PC-3 (cell line): ENCODE measurements around the gene MYO9A. TPM values are rescaled to one million over a fixed set of nuclear protein-coding genes. Genes with fewer than 3 reads are reported as not detected.

Experiments used
- ATAC-seq: fragments of 200-7000 bp; cut with Tn5 transposase; 2 replicates; pipeline ENCODE4 v1.9.1; 2020; ENCODE audit warnings: mild to moderate bottlenecking, moderate library complexity
- BruUV-seq: library from RNA; stranded (reverse); fragments of 400-500 nt; replicated peaks from 2 replicates; lab custom pipeline; 2021; lab: Mats Ljungman, UMichigan
- CTCF ChIA-PET: fragments of 300-600 bp; sonication (Branson Sonifier 250); formaldehyde crosslinking; loops from one replicate; lab custom pipeline; 2022; ENCODE audit warnings: antibody characterized with exemption; lab: Charles Lee
- POLR2A ChIA-PET: fragments of 300-600 bp; sonication (Branson Sonifier 250); formaldehyde crosslinking; loops from one replicate; lab custom pipeline; 2022; ENCODE audit warnings: antibody characterized with exemption; ENCODE audit not compliant: unreplicated experiment; lab: Charles Lee
- DNase-seq: peaks from one replicate; pipeline ENCODE4 v3.0.0-alpha.2; 2015
- H2AFZ ChIP-seq: fragments of 300-600 bp; sonication (generic); 2 replicates; pipeline ENCODE4 v1.6.0; 2016; ENCODE audit warnings: antibody characterized with exemption, low read length
- H3F3A ChIP-seq: fragments of 300-600 bp; sonication (generic); one replicate; pipeline ENCODE4 v1.6.0; 2017; ENCODE audit warnings: antibody characterized with exemption, low read length, control low read depth, mild to moderate bottlenecking; ENCODE audit not compliant: unreplicated experiment
- H3K27ac ChIP-seq: fragments of 300-600 bp; sonication (generic); 2 replicates; pipeline ENCODE4 v1.5.1; 2016; ENCODE audit warnings: mild to moderate bottlenecking, low read length
- H3K27me3 ChIP-seq: fragments of 300-600 bp; sonication (generic); 2 replicates; pipeline ENCODE4 v1.6.1; 2016; ENCODE audit warnings: low read length, mixed read lengths
- H3K36me3 ChIP-seq: fragments of 300-600 bp; sonication (generic); 2 replicates; pipeline ENCODE4 v1.6.1; 2016; ENCODE audit warnings: low read depth, mixed run types, low read length, mixed read lengths
- H3K4me1 ChIP-seq: fragments of 300-600 bp; sonication (generic); 2 replicates; pipeline ENCODE4 v1.5.1; 2016; ENCODE audit warnings: low read length; ENCODE audit not compliant: insufficient read depth
- H3K4me2 ChIP-seq: fragments of 300-600 bp; sonication (generic); 2 replicates; pipeline ENCODE4 v1.6.0; 2016; ENCODE audit warnings: low read length
- H3K4me3 ChIP-seq: fragments of 300-600 bp; sonication (generic); 2 replicates; pipeline ENCODE4 v1.5.1; 2016; ENCODE audit warnings: mild to moderate bottlenecking, low read length, mixed read lengths
- H3K79me2 ChIP-seq: fragments of 300-600 bp; sonication (generic); 2 replicates; pipeline ENCODE4 v1.6.1; 2017; ENCODE audit warnings: low read length, mixed read lengths
- H3K9ac ChIP-seq: fragments of 300-600 bp; sonication (generic); 2 replicates; pipeline ENCODE4 v1.6.0; 2016; ENCODE audit warnings: mild to moderate bottlenecking, low read length
- H3K9me2 ChIP-seq: fragments of 300-600 bp; sonication (generic); replicated peaks from 2 replicates; pipeline ENCODE4 v1.6.1; 2016; ENCODE audit warnings: mixed run types, low read length, mixed read lengths
- H3K9me3 ChIP-seq: fragments of 300-600 bp; sonication (generic); 2 replicates; pipeline ENCODE4 v1.6.1; 2016; ENCODE audit warnings: low read length, mixed read lengths
- H4K20me1 ChIP-seq: fragments of 300-600 bp; sonication (generic); 2 replicates; pipeline ENCODE4 v1.6.1; 2016; ENCODE audit warnings: low read length, mixed read lengths
- EZH2 ChIP-seq: fragments of 300-600 bp; sonication (generic); IDR thresholded peaks from one replicate; pipeline ENCODE4 v1.6.1; 2017; ENCODE audit warnings: antibody characterized with exemption, mild to moderate bottlenecking, low read length; ENCODE audit not compliant: unreplicated experiment
- EZH2phosphoT487 ChIP-seq: fragments of 300-600 bp; sonication (generic); IDR thresholded peaks from 2 replicates; pipeline ENCODE4 v1.6.1; 2018; ENCODE audit warnings: mild to moderate bottlenecking, antibody characterized with exemption, low read length, borderline replicate concordance
- intact Hi-C: fragments of 100-400 bp; cut with micrococcal nuclease; formaldehyde crosslinking; loops from 2 replicates; pipeline ENCODE4 v1.9.0; 2023
- total RNA-seq: library from RNA; depleted of rRNA; stranded (reverse); fragments of >200 nt; gene quantifications from 2 replicates; pipeline ENCODE4 v1.2.3, GENCODE V29; 2014
- TF ChIP-seq, protein P1 (sequence below): fragments of 300-600 bp; sonication (generic); conservative IDR thresholded peaks from 2 replicates; pipeline ENCODE4 v1.5.1; 2017; ENCODE audit warnings: antibody characterized with exemption, low read depth, mild to moderate bottlenecking, low read length

MYO9A gene
- total RNA-seq, 1 experiment from 2014 or later: 18.3 TPM

DNA sequence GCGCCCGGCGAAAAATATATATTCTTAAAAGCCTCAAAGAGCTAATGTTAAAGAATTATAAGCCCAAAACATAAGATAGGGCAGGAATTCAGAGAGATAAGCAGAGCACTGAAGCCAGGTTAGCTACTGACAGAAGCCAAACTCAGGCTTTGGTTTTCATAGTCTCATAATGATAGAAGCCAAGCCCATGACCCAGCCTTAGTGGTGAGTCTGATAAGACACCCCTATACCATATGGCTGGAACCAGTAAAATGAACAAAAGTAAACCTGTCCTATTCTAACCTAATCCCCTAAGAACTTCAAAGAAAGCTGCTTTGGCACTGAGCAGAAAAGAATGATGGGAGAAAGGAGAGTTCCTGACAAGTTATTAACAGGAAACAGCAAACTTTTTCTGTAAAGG, 25.9 kb downstream of the MYO9A start:
- no peaks in the 10 kb centered on the region for H3K27me3 ChIP-seq
- ATAC-seq: no peak
- H3K79me2 ChIP-seq: no peaks in the 10 kb centered on the region
- no peak for DNase-seq
- no peak overlapping the region for H3K9ac ChIP-seq
- ChIA-PET CTCF (no interaction called here), POLR2A (no interaction called here)
- H3F3A ChIP-seq: no peaks in the 10 kb centered on the region
- H3K4me1 ChIP-seq: no peaks in the 10 kb centered on the region
- intact Hi-C loops: no loop called here
- no TSS peak for BruUV-seq
- no peak overlapping the region for H3K4me2 ChIP-seq
- TF ChIP-seq EZH2 (no peak), EZH2phosphoT487 (no peak)
- TF ChIP-seq, protein P1, sequence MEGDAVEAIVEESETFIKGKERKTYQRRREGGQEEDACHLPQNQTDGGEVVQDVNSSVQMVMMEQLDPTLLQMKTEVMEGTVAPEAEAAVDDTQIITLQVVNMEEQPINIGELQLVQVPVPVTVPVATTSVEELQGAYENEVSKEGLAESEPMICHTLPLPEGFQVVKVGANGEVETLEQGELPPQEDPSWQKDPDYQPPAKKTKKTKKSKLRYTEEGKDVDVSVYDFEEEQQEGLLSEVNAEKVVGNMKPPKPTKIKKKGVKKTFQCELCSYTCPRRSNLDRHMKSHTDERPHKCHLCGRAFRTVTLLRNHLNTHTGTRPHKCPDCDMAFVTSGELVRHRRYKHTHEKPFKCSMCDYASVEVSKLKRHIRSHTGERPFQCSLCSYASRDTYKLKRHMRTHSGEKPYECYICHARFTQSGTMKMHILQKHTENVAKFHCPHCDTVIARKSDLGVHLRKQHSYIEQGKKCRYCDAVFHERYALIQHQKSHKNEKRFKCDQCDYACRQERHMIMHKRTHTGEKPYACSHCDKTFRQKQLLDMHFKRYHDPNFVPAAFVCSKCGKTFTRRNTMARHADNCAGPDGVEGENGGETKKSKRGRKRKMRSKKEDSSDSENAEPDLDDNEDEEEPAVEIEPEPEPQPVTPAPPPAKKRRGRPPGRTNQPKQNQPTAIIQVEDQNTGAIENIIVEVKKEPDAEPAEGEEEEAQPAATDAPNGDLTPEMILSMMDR: no peak
- no peaks in the 10 kb centered on the region for H3K9me3 ChIP-seq
- no peak overlapping the region for H3K27ac ChIP-seq
- H3K4me3 ChIP-seq: no peak overlapping the region
- no peaks in the 10 kb centered on the region for H4K20me1 ChIP-seq
- H3K9me2 ChIP-seq: no peaks in the 10 kb centered on the region
- no peaks in the 10 kb centered on the region for H3K36me3 ChIP-seq
- no peak overlapping the region for H2AFZ ChIP-seq

DNA sequence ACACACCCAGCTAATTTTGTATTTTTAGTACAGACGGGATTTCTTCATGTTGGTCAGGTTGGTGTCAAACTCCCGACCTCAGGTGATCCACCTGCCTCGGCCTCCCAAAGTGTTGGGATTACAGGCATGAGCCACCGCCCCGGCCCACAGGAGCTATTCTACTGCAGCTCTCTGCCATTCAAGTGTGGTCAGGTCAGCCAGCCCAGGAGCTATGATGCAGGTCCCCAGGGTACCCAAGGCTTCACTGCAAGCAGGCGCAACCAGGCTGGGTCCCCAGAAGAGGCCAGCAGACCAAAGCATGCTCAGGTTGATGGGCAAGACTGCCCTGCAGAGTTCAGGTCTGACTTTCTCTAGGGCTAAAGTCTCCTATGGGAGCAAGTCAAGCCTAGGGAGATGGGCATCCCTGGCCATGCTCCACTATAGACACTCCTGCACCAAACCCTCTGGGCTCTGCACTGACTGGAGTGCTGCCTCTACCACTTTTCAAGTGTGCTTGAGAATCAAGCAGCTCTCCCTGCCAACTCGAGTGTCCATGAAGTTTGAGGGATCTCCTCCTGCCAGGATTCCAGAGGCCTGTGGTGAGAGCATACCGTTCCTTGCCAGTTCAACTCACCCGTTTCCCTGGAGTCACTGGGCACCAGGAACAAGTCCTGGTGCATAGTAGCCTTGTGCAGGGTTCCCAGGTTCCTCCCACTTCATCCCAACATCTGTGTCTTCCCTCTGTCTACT, 30.9 kb downstream of the MYO9A start:
- no peak for DNase-seq
- CTCF ChIA-PET: no interaction called here
- no peaks in the 10 kb centered on the region for H3K9me3 ChIP-seq
- H3K36me3 ChIP-seq: no peaks in the 10 kb centered on the region
- POLR2A ChIA-PET: no interaction called here
- H3K9ac ChIP-seq: no peak overlapping the region
- no peak for ATAC-seq
- BruUV-seq: no TSS peak
- H3K4me3 ChIP-seq: no peak overlapping the region
- intact Hi-C loops: no loop called here
- no peak overlapping the region for H3K27ac ChIP-seq
- no peaks in the 10 kb centered on the region for H4K20me1 ChIP-seq
- no peaks in the 10 kb centered on the region for H3K9me2 ChIP-seq
- no peaks in the 10 kb centered on the region for H3K4me1 ChIP-seq
- TF ChIP-seq EZH2 (no peak), EZH2phosphoT487 (no peak)
- TF ChIP-seq, protein P1: no peak
- H3K79me2 ChIP-seq: no peaks in the 10 kb centered on the region
- no peak overlapping the region for H2AFZ ChIP-seq
- H3K4me2 ChIP-seq: no peak overlapping the region
- no peaks in the 10 kb centered on the region for H3K27me3 ChIP-seq
- no peaks in the 10 kb centered on the region for H3F3A ChIP-seq

DNA sequence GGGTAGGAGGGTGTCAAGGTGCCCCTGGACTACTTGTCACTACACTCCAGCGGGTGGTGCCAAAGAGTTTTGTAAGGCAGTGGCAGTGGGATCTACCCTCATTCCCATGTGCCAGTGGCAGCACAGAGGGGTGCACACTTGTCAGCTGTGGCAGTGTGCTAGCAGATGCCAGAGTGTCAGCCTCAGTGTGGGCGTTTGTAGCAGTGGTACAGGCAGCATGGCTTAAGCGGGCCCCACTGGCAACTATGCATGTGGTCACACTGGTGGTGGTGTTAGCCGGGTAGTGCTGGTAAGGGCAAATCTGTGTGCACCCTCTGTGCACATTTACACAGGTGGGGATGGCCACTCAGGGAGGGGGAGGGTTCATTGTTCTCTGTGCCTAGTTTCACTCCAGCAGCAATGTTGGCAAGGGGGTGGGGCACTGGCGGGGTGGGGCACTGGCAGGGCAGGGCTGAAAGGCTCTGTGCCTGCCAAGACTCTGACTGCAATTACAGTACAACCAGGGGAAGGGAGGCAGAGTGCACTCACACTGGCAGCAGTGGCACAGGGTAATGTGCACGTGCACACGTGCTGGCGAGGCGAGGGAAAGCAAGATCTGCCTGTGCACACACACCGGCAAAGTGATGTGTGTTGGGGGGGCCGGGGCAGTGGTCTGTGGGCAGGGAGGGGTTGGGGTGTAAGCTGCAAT, 31.8 kb downstream of the MYO9A start:
- Histone ChIP-seq H3K9me2 (no peaks in the 10 kb centered on the region), H3K4me3 (no peak overlapping the region), H3K79me2 (no peaks in the 10 kb centered on the region), H3K27ac (no peak overlapping the region), H2AFZ (no peak overlapping the region), H3K36me3 (no peaks in the 10 kb centered on the region), H3K27me3 (no peaks in the 10 kb centered on the region), H4K20me1 (no peaks in the 10 kb centered on the region), H3K9me3 (no peaks in the 10 kb centered on the region), H3K4me1 (no peaks in the 10 kb centered on the region), H3K9ac (no peak overlapping the region), H3F3A (no peaks in the 10 kb centered on the region), H3K4me2 (no peak overlapping the region)
- DNase-seq (peak; percentile 18), ATAC-seq (peak; percentile 81)
- ChIA-PET POLR2A (no interaction called here), CTCF (no interaction called here)
- intact Hi-C loops: no loop called here
- TF ChIP-seq, protein P1: no peak
- TF ChIP-seq EZH2phosphoT487 (no peak), EZH2 (no peak)
- no TSS peak for BruUV-seq
